GM19395 (cell line): Measurements from ENCODE around the gene KRTAP4-8.
"Not testable (repeated sequence)": the region's sequence is repeated elsewhere in the genome, so short reads cannot be mapped to it uniquely, and the experiment has no call there.

Experiments used
- ATAC-seq: cut with Tn5 transposase; IDR thresholded peaks from one replicate; pipeline ENCODE4 v1.9.1; 2021; ENCODE audit warnings: mild to moderate bottlenecking, moderate library complexity; ENCODE audit not compliant: unreplicated experiment

KRTAP4-8 gene

GRCh38 chr17:41108728-41109386 is 10.9 kb upstream of the KRTAP4-8 start:
- ATAC-seq, result not testable (repeated sequence)

- ATAC-seq, result no peak
These were observed 10.1 kb upstream of the KRTAP4-8 start for GRCh38 chr17:41107941-41108450.

- not testable (repeated sequence) for ATAC-seq
These were observed 7.4 kb upstream of the KRTAP4-8 start, which contains the start of gene KRTAP4-9 for GRCh38 chr17:41105347-41105746. Gene KRTAP4-9 (plus strand): TSS chr17:41105389. CDS start chr17:41105389, 0 bp downstream.

GRCh38 chr17:41104386-41105038 is 6.6 kb upstream of the KRTAP4-8 start:
- ATAC-seq, result not testable (repeated sequence)

DNA sequence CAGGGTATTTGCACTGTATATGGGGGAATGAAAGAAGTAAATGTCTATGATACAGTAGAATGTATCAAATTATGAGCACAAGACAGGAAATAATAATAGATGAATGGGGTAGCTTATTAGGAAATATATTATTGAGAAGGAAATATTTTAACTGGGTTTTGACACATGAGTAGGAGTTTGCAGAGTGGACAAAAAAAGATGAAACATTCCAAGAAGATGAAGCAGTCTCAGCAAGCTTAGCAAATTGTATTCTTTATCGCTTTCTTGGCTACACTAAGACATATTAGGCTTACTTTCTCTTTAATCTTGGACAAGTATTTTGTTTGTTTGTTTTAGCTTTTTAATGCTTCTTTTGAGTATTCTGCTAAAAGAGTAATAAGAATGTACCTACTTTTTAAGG is 6.0 kb upstream of the KRTAP4-8 start:
- no peak for ATAC-seq

GRCh38 chr17:41101586-41102259 is 3.8 kb upstream of the KRTAP4-8 start, which contains the start of gene KRTAP4-16:
Gene KRTAP4-16 (minus strand): TSS chr17:41102209. CDS start chr17:41102209, 0 bp downstream.
- ATAC-seq, result no peak

GRCh38 chr17:41099682-41100480 is 1.9 kb upstream of the KRTAP4-8 start:
- ATAC-seq, result not testable (repeated sequence)

GRCh38 chr17:41098481-41098880 is 539 bp upstream of the KRTAP4-8 start:
- ATAC-seq, result no peak

DNA sequence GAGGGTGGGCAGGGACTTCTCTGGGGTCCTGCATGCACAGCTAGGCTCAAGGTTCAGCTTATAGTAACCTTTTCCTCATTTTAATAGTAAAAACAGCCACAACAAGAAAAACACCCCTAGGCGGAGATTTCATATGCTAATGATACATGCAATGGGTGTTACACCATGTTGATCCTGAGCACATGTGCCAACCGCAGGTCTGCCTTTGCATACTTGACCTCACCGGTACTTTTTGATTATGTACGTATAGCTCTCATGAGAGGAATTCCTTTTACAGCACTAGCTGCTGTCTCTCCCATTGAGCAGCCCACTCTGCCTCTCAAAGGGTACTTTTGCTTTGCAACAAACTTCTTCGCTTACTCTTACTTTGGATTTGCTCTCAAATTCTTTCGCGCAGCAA is 1.9 kb downstream of the KRTAP4-8 start:
- ATAC-seq, result no peak

- not testable (repeated sequence) for ATAC-seq
These were observed 9.1 kb downstream of the KRTAP4-8 start for GRCh38 chr17:41088760-41089352.

GRCh38 chr17:41084100-41084856 is 13.7 kb downstream of the KRTAP4-8 start, which contains the start of gene KRTAP4-7:
Gene KRTAP4-7 (plus strand): TSS chr17:41084150. CDS start chr17:41084207, 57 bp downstream.
- not testable (repeated sequence) for ATAC-seq

DNA sequence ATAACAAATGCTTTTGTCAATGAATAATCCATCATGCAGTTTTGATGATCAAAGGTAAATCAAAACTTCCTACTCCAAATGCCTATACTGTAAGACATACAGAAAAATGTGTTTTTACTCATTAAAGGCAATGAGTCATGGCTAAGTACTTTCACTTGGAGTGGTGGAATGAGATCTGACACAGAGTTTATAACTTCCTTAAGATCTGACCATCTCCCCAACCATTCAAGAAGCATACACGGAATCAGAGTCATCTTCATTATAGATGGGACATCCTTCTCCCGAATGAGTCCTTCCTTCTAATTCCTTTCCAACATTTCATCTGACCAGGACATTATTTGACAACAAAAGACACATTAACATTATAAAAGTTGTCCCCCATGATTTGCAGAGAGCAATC is 14.5 kb downstream of the KRTAP4-8 start:
- ATAC-seq, result not testable (repeated sequence)

- ATAC-seq, result no peak
These were observed 15.3 kb downstream of the KRTAP4-8 start for GRCh38 chr17:41082626-41083025.

DNA sequence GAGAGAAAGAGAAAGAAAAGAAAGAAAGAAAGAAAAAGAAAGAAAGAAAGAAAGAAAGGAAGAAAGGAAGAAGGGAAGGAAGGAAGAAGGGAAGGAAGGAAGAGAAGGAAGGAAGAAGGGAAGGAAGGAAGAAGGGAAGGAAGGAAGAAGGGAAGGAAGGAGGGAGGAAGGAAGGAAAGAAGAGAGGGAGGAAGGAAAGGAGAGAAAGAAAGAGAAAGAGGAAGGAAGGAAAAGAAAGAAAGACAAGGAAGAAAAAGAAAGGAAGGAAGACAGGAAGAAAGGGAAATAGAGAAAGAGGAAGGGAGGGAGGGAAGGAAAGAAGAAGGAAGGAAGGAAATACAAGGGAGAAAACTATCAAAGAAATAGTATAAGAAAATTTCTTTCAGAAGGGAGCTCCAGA is 21.2 kb downstream of the KRTAP4-8 start:
- no peak for ATAC-seq

GRCh38 chr17:41073676-41074075 is 24.3 kb downstream of the KRTAP4-8 start:
- ATAC-seq, result no peak

- no peak for ATAC-seq
These were observed 26.2 kb downstream of the KRTAP4-8 start for GRCh38 chr17:41071606-41072360.

- no peak for ATAC-seq
These were observed 28.9 kb downstream of the KRTAP4-8 start for GRCh38 chr17:41069031-41069430.

- no peak for ATAC-seq
These were observed 30.7 kb downstream of the KRTAP4-8 start for GRCh38 chr17:41067281-41067680.
